ENCODE results near the gene YIF1A.

DNA sequence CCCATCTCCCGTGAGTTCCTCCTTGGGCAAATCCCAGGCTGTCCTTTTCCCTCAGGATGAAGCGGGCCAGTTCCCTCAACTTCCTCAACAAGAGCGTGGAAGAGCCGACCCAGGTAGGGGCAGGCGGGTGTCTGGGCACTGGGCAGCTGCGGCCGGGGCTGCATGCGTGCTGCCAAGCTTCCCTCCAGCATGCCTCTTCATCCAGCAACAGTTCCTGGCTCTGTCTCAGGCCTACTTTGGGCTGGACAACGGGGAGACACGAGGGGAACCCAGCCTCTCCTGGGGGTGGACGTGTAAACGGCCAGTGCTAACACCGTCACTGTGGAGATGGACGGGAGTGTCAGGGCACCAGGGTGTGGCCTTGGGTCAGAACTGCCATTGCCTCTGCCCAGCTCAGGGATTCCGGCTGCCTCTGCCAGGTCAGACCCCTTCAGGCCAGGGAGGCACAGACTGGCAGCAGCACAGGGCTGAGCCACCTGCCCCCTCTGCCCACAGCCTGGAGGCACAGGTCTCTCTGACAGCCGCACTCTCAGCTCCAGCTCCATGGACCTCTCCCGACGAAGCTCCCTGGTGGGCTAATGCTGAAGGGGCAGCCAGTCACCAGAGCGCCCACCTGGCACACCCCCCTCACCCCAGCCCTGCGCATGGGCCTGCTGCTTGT lies 22.4 kb downstream of the YIF1A start:
- TF ChIP-seq YY1 (IDR thresholded peaks at IDR 0.05; ENCODE audit: extremely low read depth, insufficient replicate concordance, low read depth, low read length), result no peak
- TF ChIP-seq, protein P1, sequence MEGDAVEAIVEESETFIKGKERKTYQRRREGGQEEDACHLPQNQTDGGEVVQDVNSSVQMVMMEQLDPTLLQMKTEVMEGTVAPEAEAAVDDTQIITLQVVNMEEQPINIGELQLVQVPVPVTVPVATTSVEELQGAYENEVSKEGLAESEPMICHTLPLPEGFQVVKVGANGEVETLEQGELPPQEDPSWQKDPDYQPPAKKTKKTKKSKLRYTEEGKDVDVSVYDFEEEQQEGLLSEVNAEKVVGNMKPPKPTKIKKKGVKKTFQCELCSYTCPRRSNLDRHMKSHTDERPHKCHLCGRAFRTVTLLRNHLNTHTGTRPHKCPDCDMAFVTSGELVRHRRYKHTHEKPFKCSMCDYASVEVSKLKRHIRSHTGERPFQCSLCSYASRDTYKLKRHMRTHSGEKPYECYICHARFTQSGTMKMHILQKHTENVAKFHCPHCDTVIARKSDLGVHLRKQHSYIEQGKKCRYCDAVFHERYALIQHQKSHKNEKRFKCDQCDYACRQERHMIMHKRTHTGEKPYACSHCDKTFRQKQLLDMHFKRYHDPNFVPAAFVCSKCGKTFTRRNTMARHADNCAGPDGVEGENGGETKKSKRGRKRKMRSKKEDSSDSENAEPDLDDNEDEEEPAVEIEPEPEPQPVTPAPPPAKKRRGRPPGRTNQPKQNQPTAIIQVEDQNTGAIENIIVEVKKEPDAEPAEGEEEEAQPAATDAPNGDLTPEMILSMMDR (IDR thresholded peaks at IDR 0.05 in 2 of 3, conservative IDR thresholded peaks at IDR 0.05 in 1 of 3; ENCODE audit: borderline replicate concordance in 1 of 3, insufficient read depth in 1 of 3, low read depth in 2 of 3, low read length in 2 of 3), result no peak
- no peak for TF ChIP-seq POLR2A (IDR thresholded peaks at IDR 0.05; ENCODE audit: borderline replicate concordance, extremely low read depth, insufficient read depth, insufficient read length)
- TF ChIP-seq EGR1 (IDR thresholded peaks at IDR 0.05; ENCODE audit: low read depth), result no peak
- no peak for TF ChIP-seq RAD21 (IDR thresholded peaks at IDR 0.05; ENCODE audit: low read depth)
- TF ChIP-seq POLR2AphosphoS5 (IDR thresholded peaks at IDR 0.05; ENCODE audit: low read depth, low read length), result no peak
- TF ChIP-seq, protein P2, sequence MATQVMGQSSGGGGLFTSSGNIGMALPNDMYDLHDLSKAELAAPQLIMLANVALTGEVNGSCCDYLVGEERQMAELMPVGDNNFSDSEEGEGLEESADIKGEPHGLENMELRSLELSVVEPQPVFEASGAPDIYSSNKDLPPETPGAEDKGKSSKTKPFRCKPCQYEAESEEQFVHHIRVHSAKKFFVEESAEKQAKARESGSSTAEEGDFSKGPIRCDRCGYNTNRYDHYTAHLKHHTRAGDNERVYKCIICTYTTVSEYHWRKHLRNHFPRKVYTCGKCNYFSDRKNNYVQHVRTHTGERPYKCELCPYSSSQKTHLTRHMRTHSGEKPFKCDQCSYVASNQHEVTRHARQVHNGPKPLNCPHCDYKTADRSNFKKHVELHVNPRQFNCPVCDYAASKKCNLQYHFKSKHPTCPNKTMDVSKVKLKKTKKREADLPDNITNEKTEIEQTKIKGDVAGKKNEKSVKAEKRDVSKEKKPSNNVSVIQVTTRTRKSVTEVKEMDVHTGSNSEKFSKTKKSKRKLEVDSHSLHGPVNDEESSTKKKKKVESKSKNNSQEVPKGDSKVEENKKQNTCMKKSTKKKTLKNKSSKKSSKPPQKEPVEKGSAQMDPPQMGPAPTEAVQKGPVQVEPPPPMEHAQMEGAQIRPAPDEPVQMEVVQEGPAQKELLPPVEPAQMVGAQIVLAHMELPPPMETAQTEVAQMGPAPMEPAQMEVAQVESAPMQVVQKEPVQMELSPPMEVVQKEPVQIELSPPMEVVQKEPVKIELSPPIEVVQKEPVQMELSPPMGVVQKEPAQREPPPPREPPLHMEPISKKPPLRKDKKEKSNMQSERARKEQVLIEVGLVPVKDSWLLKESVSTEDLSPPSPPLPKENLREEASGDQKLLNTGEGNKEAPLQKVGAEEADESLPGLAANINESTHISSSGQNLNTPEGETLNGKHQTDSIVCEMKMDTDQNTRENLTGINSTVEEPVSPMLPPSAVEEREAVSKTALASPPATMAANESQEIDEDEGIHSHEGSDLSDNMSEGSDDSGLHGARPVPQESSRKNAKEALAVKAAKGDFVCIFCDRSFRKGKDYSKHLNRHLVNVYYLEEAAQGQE (IDR thresholded peaks at IDR 0.05; ENCODE audit: low read depth), result no peak
- no peak for TF ChIP-seq FOSL1 (IDR thresholded peaks at IDR 0.05; ENCODE audit: low read depth)
- TF ChIP-seq SP1 (IDR thresholded peaks at IDR 0.05; ENCODE audit: low read depth), result no peak
- no peak for TF ChIP-seq ATF3 (IDR thresholded peaks at IDR 0.05)
- no peak for TF ChIP-seq TCF7L2 (IDR thresholded peaks at IDR 0.05; ENCODE audit: borderline replicate concordance, extremely low read depth, insufficient read depth, insufficient read length)

Data from HCT116 (cell line).